ENCODE measurements around the gene BEST1. TPM values are rescaled to one million over a fixed set of nuclear protein-coding genes. Genes with fewer than 3 reads are reported as not detected.
A peak's percentile ranks its signal among the peaks of the same experiment; 100 is the strongest.
"Not testable (repeated sequence)": the region's sequence is repeated elsewhere in the genome, so short reads cannot be mapped to it uniquely, and the experiment has no call there.

The BEST1 gene
- total RNA-seq, 2 donors from 2014 or later = 1.9 to 4.1 TPM

GRCh38 chr11:62000539-62001446 is 50.6 kb downstream of the BEST1 start:
- H3K9me3 Mint-ChIP-seq = peaks cover 4 to 5% of the 10 kb centered on the region in 2 donors
- no peak for ATAC-seq (replicated peaks in 1 of 2)
- peaks cover 9% of the 10 kb centered on the region for H3K27me3 Mint-ChIP-seq (ENCODE audit: low read depth)
- DNase-seq = no peak
- no peaks in the 10 kb centered on the region for H3K4me1 Mint-ChIP-seq (ENCODE audit: low read depth)
- no peak overlapping the region for H3K27ac Mint-ChIP-seq
- H3K4me3 Mint-ChIP-seq = no peak overlapping the region
- H3K36me3 Mint-ChIP-seq (ENCODE audit: insufficient read depth in 2 of 2) = peaks cover 5 to 10% of the 10 kb centered on the region in 2 donors

DNA sequence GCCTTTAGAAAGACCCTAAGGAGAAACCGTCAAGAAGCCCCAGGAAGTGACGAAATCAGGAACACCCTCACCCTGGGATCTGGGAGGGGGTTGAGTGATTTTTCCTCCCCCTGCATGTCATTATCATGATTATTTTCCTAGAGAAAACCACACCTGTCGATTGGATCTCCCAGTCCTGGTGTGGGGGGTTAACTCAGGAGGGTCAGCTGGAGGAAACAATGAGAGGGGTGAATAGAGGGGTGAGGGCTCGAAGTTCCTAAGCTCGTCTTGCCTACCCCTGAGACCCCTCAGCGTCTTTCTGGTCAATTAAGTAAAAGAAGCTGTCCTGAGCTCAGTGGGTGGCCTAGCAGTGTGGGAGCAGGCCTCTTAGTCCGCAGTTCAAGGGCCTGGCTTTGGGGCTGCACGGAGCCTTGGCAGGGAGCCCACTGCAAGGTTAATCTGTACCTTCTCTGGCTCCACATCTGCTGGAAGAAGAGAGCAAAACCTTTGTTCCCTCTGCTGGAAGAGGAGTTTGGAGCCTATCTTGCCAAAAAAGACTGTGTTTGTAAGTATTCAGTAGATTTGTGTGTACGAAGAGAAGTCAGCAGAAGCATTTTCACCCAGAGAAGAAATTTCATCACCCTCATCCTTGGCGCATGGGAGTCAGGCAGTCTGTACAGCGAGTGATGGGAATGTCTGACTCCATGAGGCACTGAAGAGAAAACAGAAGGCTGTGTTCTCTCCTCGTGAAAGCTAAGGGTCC is 51.5 kb downstream of the BEST1 start:
- H3K4me3 Mint-ChIP-seq = no peak overlapping the region
- H3K4me1 Mint-ChIP-seq (ENCODE audit: low read depth) = no peaks in the 10 kb centered on the region
- peaks cover 5 to 10% of the 10 kb centered on the region in 2 donors for H3K36me3 Mint-ChIP-seq (ENCODE audit: insufficient read depth in 2 of 2)
- DNase-seq (no peak), ATAC-seq (replicated peaks in 1 of 2) (no peak)
- H3K27ac Mint-ChIP-seq = no peak overlapping the region
- H3K9me3 Mint-ChIP-seq = peaks cover 4 to 5% of the 10 kb centered on the region in 2 donors
- H3K27me3 Mint-ChIP-seq (ENCODE audit: low read depth) = peaks cover 9% of the 10 kb centered on the region

DNA sequence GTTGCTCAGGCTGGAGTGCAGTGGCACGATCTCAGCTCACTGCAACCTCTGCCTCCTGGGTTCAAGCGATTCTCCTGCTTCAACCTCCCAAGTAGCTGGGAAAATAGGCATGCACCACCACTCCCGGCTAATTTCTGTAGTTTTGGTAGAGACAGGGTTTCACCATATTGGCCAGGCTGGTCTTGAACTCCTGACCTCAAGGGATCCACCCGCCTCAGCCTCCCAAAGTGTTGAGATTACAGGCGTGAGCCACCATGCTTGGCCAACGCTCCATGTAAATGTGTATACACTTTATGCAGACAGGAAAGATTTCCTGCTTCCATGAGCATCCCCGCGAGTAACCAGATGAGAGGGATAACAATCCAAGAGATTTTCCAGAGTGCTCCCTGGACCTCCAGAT is 52.1 kb downstream of the BEST1 start:
- DNase-seq; H3K9me3 Mint-ChIP-seq; H3K27ac Mint-ChIP-seq; ATAC-seq (replicated peaks in 1 of 2); H3K4me3 Mint-ChIP-seq; H3K4me1 Mint-ChIP-seq (ENCODE audit: low read depth): not testable (repeated sequence)
- Mint-ChIP-seq H3K27me3 (ENCODE audit: low read depth) (peaks cover 13% of the 10 kb centered on the region), H3K36me3 (ENCODE audit: insufficient read depth in 2 of 2) (peaks cover 5 to 10% of the 10 kb centered on the region in 2 donors)

- no peak for ATAC-seq (replicated peaks in 1 of 2)
- no peaks in the 10 kb centered on the region for H3K9me3 Mint-ChIP-seq
- no peak overlapping the region for H3K27ac Mint-ChIP-seq
- H3K27me3 Mint-ChIP-seq (ENCODE audit: low read depth) = peaks cover 13% of the 10 kb centered on the region
- DNase-seq = no peak
- H3K36me3 Mint-ChIP-seq (ENCODE audit: insufficient read depth in 2 of 2) = peaks cover 0 to 5% of the 10 kb centered on the region in 2 donors
- H3K4me3 Mint-ChIP-seq = no peak overlapping the region
- H3K4me1 Mint-ChIP-seq (ENCODE audit: low read depth) = peaks cover 11% of the 10 kb centered on the region
These were observed 54.3 kb downstream of the BEST1 start for GRCh38 chr11:62004473-62004872.

DNA sequence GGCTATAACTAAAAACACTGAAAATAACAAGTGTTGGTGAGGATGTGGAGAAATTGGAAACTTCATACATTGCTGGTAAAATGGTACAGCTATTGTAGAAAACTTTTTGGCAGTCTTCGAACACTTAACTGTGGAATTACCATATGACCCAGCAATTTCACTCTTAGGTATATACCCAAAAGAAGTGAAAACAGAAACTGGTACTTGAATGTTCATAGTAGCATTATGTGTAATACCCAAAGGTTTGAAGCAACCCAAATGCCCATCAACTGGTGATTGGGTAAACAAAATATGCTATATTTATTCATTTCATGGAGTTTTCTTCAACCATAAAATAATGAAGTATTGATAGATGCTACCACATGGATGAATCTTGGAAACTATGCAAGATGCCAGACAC is 58.0 kb downstream of the BEST1 start:
- H3K9me3 Mint-ChIP-seq = no peaks in the 10 kb centered on the region
- peaks cover 11% of the 10 kb centered on the region for H3K4me1 Mint-ChIP-seq (ENCODE audit: low read depth)
- H3K36me3 Mint-ChIP-seq (ENCODE audit: insufficient read depth in 2 of 2) = no peaks in the 10 kb centered on the region
- no peak for DNase-seq
- H3K27me3 Mint-ChIP-seq (ENCODE audit: low read depth) = peaks cover 13% of the 10 kb centered on the region
- no peak overlapping the region for H3K4me3 Mint-ChIP-seq
- no peak overlapping the region for H3K27ac Mint-ChIP-seq
- peak; percentile 90 to 93 for ATAC-seq (replicated peaks in 1 of 2)

GRCh38 chr11:62010935-62011528 is 60.9 kb downstream of the BEST1 start:
- Mint-ChIP-seq H3K27me3 (ENCODE audit: low read depth) (peaks cover 4% of the 10 kb centered on the region), H3K9me3 (no peaks in the 10 kb centered on the region), H3K36me3 (ENCODE audit: insufficient read depth in 2 of 2) (no peaks in the 10 kb centered on the region), H3K27ac (no peak overlapping the region), H3K4me3 (no peak overlapping the region), H3K4me1 (ENCODE audit: low read depth) (peaks cover 11% of the 10 kb centered on the region)
- DNase-seq = no peak
- ATAC-seq (replicated peaks in 1 of 2) = no peak

DNA sequence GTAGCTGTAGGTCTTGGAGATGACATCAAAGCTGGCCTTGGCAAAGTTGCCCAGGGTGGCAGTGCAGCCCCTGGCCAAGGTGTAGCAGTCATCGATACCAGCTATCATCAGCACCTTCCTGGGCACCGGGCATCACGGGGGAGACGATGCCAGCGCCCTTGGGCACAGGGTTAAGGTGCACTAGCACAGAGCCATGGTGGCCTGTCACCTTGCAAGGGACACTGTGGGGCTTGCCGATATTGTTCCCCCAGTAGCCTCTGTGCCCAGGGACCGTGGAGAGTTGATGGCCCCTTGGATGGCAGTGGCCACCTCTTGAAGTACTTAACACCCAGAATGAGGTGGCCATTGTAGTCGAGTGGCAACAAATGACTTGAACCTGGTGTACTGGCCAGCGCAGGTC is 61.7 kb downstream of the BEST1 start:
- peaks cover 11% of the 10 kb centered on the region for H3K4me1 Mint-ChIP-seq (ENCODE audit: low read depth)
- no peaks in the 10 kb centered on the region for H3K36me3 Mint-ChIP-seq (ENCODE audit: insufficient read depth in 2 of 2)
- DNase-seq = no peak
- H3K27ac Mint-ChIP-seq = no peak overlapping the region
- H3K27me3 Mint-ChIP-seq (ENCODE audit: low read depth) = peaks cover 1% of the 10 kb centered on the region
- no peaks in the 10 kb centered on the region for H3K9me3 Mint-ChIP-seq
- no peak for ATAC-seq (replicated peaks in 1 of 2)
- no peak overlapping the region for H3K4me3 Mint-ChIP-seq

DNA sequence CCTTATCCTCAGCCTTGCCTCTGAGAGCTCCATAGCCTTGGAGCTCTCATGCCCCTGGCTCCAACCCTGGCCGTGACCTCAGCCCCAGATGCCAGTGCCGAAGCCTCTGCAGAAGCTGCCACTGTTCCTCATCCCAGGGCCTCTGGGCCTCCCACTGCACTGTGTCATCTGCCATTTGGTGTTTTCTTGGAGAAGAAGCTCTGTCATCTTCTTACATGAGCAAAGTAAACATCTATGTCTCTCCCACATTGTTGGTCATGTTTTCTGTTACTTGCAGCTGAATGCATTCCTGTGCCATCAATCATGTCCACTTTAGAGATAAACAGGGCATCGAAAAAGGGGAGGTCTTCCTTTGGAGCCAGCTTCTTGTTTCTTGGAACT is 62.3 kb downstream of the BEST1 start:
- no peaks in the 10 kb centered on the region for H3K9me3 Mint-ChIP-seq
- H3K4me3 Mint-ChIP-seq = no peak overlapping the region
- H3K27me3 Mint-ChIP-seq (ENCODE audit: low read depth) = no peaks in the 10 kb centered on the region
- no peaks in the 10 kb centered on the region for H3K36me3 Mint-ChIP-seq (ENCODE audit: insufficient read depth in 2 of 2)
- H3K4me1 Mint-ChIP-seq (ENCODE audit: low read depth) = peaks cover 11% of the 10 kb centered on the region
- H3K27ac Mint-ChIP-seq = no peak overlapping the region
- DNase-seq = no peak
- no peak for ATAC-seq (replicated peaks in 1 of 2)

GRCh38 chr11:62012832-62013461 is 62.8 kb downstream of the BEST1 start:
- DNase-seq (no peak), ATAC-seq (replicated peaks in 1 of 2) (no peak)
- H3K27me3 Mint-ChIP-seq (ENCODE audit: low read depth) = no peaks in the 10 kb centered on the region
- no peaks in the 10 kb centered on the region for H3K9me3 Mint-ChIP-seq
- no peak overlapping the region for H3K4me3 Mint-ChIP-seq
- H3K27ac Mint-ChIP-seq = no peak overlapping the region
- H3K4me1 Mint-ChIP-seq (ENCODE audit: low read depth) = peaks cover 7% of the 10 kb centered on the region
- no peaks in the 10 kb centered on the region for H3K36me3 Mint-ChIP-seq (ENCODE audit: insufficient read depth in 2 of 2)

Other genes starting within 250 kb of the BEST1 start
- 1 to 10 TPM; 2.2 to 2.9 TPM for gene MYRF, start 197.7 kb upstream of the BEST1 start, total RNA-seq
- gene TMEM258, start 157.8 kb upstream of the BEST1 start, total RNA-seq = 100 to 1,000 TPM; 146 to 169 TPM
- 10 to 100 TPM; 55.4 to 64.7 TPM for gene FEN1, start 157.4 kb upstream of the BEST1 start, total RNA-seq
- 10 to 100 TPM in 1 of 2 donors, 1 to 10 TPM in 1; 8.5 to 17.7 TPM for gene FADS1, start 133.3 kb upstream of the BEST1 start, total RNA-seq
- 10 to 100 TPM; 23.3 to 70.4 TPM for gene FADS2, start 122.1 kb upstream of the BEST1 start, total RNA-seq
- gene FADS3, start 58.8 kb upstream of the BEST1 start, total RNA-seq = 10 to 100 TPM; 14.7 to 22.3 TPM
- under 1 TPM; 0.34 to 0.49 TPM for gene RAB3IL1, start 32.8 kb upstream of the BEST1 start, total RNA-seq
- gene FTH1, start 17.3 kb downstream of the BEST1 start, total RNA-seq = 1,000 to 10,000 TPM; 1,135 to 1,244 TPM
- gene INCENP, start 173.7 kb downstream of the BEST1 start, total RNA-seq = 100 to 1,000 TPM; 129 to 161 TPM
- not detected for gene SCGB1D1, start 239.9 kb downstream of the BEST1 start, total RNA-seq

Measured in activated T-cell treated with anti-CD3 and anti-CD28 coated beads, Interleukin-2, amount 50 U/mL, for 72 hours (primary cell).